Epidermal melanocyte (primary cell): ENCODE results near the gene FBXO42.

Experiments used
- DNase-seq: peaks from one replicate; pipeline ENCODE4 v3.0.0; 2011; ENCODE audit warnings: low spot score; ENCODE audit not compliant: insufficient read length

Gene FBXO42

DNA sequence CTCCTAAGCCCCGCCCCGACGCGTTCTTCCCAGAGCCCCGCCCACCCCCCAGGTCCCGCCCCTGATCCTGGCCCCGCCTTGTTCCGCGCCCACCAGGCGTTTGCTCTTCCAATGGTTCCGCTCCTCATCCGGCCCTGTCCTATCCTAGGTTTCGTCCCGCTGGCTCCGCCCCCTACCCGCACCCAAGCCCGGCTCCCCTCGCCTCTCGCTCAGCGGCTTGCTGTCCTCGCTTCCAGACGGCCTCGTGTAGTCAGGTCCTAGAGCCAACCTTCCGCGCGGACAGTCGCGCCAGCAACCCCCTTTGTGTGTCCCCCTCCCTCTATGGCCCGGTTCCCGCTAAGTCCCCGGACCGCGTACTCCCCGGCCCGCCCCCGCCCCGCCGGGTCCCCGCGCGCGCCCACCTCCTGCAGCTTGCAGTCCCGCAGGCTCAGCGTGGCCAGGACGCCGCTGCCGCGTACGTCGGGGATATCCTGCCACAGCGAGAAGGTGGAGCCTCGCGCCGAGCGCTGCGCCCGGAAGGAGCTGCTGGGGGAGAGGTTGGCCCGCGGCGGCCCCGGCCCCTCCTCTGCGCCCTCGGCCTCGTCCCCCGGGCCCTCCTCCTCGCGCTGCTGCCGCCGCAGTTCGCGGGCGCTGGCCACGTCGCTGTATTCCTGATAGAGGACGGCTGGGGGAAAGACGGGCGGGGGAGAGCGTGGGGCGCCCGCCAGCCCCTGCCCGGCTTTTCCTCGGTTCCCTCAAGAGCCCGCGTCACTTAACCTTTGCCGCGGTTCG is 145.5 kb downstream of the FBXO42 start:
- DNase-seq: peak; percentile 87

DNA sequence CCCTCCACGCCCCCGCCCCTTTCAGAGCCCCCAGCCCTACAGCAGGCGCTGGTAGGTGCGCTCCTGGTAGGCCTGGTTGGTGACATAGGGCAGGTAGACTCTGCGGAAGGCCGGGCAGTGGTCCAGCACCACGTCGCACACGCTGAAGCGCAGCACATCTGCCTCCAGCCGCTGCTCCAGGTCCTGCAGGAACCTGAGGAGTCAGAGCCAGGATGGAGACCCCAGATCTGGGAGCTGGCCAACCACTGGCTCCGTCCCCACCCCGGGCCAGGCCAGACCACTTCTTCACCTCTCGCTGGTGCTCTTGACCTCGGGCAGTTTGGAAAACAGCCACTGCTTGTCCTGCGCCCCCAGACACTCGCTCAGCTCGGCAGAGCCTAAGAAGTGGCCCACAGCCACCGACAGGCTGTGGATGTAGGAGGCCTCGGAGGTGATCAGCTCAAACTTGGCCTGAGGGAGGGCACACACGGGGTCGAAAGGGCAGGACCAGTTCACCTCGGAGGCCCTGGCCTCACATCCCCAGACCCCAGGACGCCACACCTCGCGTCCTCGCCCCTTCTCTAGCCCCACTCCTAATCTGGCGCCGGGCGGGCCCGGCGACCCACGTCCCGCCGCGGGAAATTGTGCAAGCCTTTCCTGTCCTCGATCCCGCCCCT is 146.3 kb downstream of the FBXO42 start:
- no peak for DNase-seq

DNA sequence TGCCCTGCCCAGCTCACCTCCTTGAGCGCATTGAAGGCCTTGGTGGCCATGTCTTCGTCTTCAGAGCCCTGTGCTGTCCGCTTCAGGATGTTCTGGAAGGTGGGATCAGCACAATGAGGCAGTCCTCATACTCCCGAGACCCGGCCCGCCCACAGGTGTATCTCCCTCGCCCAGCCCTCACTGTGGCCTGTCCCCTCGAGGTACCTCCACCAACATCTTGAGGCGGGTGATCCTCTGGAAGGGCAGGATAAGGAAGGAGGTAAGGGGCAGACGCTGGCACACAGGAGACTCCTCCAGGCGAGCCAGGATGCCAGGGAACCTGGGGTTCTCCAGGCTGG is 147.0 kb downstream of the FBXO42 start:
- no peak for DNase-seq

DNA sequence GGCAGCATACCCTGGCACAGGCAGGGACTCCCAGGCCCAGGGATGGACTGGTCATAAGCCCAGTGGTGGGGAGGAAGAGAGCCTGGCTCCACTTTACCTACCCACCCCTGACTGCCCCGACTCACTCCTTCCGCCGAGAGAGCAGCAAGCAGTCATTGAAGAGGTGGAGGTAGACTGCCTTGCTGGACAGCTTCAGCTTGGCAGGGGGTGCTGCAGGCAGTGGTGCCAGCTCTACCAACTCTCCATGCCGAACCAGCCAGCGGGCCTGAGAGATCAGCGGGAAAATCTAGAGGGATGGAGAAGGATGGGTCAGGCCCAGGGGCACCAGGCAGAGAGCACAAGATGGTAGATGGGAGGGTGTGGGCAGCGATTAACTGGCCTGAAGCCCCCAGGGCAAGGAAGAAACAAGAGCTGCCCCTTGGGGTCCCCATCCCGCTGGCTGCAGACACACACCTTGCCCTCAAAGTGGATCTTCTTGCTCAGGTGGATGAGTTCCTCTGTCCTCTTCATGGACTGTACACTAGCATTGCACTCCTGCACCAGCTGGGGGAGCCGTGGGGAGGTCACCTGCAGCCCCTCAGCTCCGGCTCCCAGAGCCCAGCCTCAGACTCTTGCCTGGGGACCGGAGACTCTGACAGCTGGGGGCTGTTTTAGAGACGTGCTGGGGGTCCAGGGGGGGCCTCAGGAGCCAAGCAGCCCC is 147.5 kb downstream of the FBXO42 start:
- DNase-seq: no peak

DNA sequence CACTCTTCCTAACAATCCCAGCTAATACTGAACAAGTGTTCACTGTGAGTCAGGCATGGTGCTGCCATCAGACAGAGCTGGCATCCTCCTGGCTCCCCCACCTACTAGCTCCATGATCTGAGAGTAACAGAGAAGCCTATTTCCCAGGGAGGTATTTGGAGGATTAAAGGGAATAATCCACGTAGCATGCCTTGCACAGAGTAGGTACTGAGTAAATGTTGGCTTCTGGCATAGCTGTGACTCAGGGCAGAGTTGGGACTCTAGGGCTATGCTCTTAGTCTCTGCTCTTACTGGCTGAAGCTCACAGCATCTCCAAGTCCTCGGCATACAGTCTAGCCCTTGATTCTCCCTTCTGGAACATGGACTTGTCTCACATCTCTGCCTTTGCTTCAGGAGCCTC is 148.1 kb downstream of the FBXO42 start:
- no peak for DNase-seq

DNA sequence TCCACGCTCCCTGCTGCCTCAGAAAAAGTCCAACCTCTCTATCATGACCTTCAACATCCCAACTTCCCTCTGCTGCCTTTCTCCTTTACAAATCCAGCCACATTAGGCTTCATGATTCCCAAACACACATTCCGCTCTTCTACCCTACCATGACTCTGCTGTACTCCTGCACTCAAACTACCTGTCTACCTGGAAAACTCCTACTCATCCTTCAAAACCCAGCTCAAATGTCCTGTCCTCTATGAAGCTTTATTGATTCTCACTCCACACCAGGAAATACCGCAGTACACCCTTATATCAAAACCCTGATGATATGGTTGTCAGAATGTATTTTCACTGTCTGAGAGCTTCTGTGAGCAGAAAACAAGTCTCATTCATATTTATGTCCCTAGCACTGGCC is 148.7 kb downstream of the FBXO42 start:
- no peak for DNase-seq

DNA sequence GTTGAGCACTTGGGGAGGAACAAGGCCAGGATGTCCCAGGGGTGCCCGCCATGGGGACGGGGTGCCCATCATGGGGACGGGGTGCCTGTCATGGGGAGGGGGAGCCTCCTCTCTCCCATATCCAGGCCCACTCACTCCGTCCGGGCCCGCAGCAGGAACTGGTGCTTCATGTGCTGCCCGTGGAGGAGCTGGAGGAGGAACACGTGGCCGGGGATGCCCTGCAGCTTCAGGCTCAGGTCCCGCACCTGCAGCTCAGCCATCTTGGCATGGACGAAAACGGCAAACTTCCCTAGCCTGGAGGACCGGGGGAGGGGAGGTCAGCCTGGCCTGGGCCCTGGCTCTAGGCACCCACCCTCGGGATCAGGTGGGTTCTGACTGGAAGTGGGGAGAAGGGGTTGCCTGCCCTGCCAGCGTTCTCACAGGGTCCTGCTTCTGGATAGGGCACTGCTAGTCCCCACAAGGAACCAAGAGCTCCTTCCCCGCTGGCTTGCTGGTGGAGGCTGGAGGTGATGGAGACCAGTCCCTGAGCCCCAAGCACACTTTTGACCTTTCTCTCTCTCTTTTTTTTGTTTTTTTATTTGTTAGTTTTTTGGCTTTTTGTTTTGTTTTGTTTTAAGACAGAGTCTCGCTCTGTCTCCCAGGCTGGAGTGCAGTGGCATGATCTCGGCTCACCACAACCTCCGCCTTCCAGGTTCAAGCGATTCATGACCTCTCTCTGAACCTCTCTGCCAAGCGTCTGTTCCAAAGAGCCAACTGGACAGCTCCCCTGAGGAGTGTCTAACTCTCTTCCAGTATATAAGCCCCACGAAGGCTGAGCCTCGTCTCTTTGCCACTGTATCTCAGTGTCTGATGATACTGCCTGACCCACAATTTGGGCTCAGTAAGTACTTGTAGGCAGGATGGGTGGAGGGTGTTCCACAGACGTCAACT is 149.7 kb downstream of the FBXO42 start:
- DNase-seq: no peak

DNA sequence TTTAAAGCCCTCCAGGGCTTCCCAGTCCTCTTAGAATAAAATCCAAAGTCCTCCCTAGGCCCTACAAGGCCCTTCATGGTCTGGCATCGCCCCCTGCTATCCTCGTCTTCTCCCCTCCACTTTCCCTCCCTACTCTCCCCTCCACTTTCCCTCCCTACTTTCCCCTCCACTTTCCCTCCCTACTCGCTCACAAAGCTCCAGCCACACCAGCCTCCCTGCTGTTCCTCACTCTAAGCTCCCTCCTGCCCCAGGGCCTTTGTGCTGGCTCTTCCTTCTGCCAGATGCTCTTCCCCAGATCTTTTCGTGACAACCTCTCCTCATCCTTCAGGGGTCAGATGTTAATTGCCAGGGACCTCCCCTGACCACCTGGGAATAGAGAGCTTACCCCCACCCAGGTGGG is 152.6 kb downstream of the FBXO42 start:
- no peak for DNase-seq

DNA sequence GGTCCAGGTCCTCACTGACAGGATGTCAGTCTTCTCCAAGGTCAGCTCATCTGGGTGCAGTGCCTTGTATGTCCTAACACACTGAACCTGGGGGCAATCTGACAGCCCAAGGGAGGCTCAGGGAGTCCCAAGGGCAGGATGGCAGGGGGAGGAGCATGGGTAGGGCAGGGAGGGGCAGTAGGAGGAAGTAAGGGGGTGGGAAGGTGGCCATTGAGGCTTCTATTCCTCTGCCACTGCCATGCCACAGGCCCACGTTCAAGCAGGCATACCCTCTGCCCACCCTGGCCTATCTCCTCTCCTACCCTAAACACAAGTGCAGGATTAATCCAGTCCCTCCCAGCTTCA is 153.2 kb downstream of the FBXO42 start:
- DNase-seq: no peak

DNA sequence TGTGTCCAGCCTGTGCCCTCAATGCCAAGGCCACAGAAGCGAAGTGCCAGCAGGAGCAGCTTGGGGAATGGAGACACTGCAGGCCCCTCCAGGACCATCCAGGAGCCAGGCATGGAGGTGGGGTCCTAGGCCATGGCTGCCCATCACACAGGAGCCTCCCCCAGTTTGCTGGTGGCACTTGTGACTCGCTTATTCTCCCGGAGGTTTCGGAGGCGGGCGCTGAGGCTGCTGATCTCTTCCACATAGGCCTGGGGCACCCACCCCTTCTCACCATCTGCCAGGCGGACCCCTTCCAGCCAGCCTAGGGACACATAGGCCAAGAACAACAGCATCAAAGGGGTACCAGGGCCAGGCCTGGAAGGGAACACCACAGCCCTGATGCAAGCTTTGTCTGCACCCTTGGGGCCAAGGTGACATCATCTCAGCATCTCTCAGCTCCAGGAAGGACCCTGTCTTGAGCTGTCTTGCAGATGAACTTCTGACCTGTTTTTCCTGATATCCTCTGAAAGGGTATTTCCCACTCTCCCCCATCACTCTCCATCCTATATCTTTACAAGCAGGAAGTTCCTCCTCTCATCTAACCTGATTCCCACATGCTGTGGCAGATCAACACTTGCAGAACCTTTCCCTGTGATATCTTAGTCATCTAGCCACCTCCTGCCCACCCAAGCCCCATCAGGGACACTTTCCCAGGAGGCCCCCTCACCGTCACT is 153.7 kb downstream of the FBXO42 start:
- no peak for DNase-seq

DNA sequence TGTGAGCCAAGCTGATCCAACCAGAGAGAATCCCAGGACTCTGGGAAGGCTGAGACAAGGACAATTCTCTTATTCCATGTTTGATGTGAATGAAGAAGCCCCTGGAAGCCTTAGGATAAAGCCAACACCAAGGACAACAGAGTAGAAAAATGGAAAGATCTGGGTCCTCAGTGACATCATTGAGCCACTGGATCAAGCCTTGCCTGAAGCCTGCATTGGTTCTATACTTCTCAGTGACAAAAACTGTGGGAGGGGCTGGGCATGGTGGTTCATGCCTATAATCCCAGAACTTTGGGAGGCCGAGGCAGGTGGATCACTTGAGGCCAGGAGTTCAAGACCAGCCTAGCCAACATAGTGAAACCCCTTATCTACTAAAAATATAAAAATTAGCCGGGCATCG is 155.4 kb downstream of the FBXO42 start:
- no peak for DNase-seq
